Neural progenitor cell (in vitro differentiated cells): ENCODE measurements around the gene MAGI2. TPM values are rescaled to one million over a fixed set of nuclear protein-coding genes. Genes with fewer than 3 reads are reported as not detected.

Experiments
- DNase-seq: peaks from one replicate; pipeline ENCODE4 v3.0.0-alpha.2; 2016; ENCODE audit warnings: low spot score
- H2AFZ ChIP-seq: fragments of 200-600 bp; sonication (generic); replicated peaks from 2 replicates; pipeline ENCODE4 v1.6.1; 2016; ENCODE audit warnings: antibody characterized with exemption
- H3F3A ChIP-seq: fragments of 200-600 bp; sonication (generic); 2 replicates; pipeline ENCODE4 v1.6.1; 2016; ENCODE audit warnings: antibody characterized with exemption, low read depth
- H3K27ac ChIP-seq: fragments of 200-600 bp; sonication (generic); 2 replicates; pipeline ENCODE4 v1.5.1; 2016; ENCODE audit warnings: mild to moderate bottlenecking
- H3K27me3 ChIP-seq: fragments of 200-600 bp; sonication (generic); 2 replicates; pipeline ENCODE4 v1.6.1; 2016; ENCODE audit warnings: mild to moderate bottlenecking, moderate library complexity
- H3K36me3 ChIP-seq: fragments of 200-600 bp; sonication (generic); 2 replicates; pipeline ENCODE4 v1.5.1; 2016
- H3K4me1 ChIP-seq: fragments of 200-600 bp; sonication (generic); 2 replicates; pipeline ENCODE4 v1.6.1; 2016; ENCODE audit warnings: mixed run types
- H3K4me2 ChIP-seq: fragments of 200-600 bp; sonication (generic); 2 replicates; pipeline ENCODE4 v1.6.1; 2016
- H3K4me3 ChIP-seq: fragments of 200-600 bp; sonication (generic); 2 replicates; pipeline ENCODE4 v1.5.1; 2016
- H3K79me2 ChIP-seq: fragments of 200-600 bp; sonication (generic); 2 replicates; pipeline ENCODE4 v1.6.1; 2016; ENCODE audit warnings: low read depth
- H3K9ac ChIP-seq: fragments of 200-600 bp; sonication (generic); 2 replicates; pipeline ENCODE4 v1.6.1; 2016
- H3K9me3 ChIP-seq: fragments of 200-600 bp; sonication (generic); 2 replicates; pipeline ENCODE4 v1.5.1; 2016; ENCODE audit warnings: low read depth
- H4K20me1 ChIP-seq: fragments of 200-600 bp; sonication (generic); 2 replicates; pipeline ENCODE4 v1.6.1; 2016; ENCODE audit warnings: low read depth
- H3K27ac Mint-ChIP-seq: 3 replicates; pipeline ENCODE4 v1.8.0; 2021; ENCODE audit warnings: mixed read lengths
- H3K27me3 Mint-ChIP-seq: 2 replicates; pipeline ENCODE4 v1.8.0; 2022; ENCODE audit warnings: low read depth, mild to moderate bottlenecking, inconsistent platforms, moderate library complexity, mixed read lengths; ENCODE audit not compliant: insufficient read depth
- H3K36me3 Mint-ChIP-seq: 3 replicates; pipeline ENCODE4 v1.8.0; 2021; ENCODE audit warnings: mixed read lengths
- H3K4me1 Mint-ChIP-seq: 3 replicates; pipeline ENCODE4 v1.8.0; 2021; ENCODE audit warnings: mixed read lengths
- H3K4me3 Mint-ChIP-seq: 3 replicates; pipeline ENCODE4 v1.8.0; 2021; ENCODE audit warnings: mild to moderate bottlenecking, moderate library complexity, mixed read lengths
- H3K9me3 Mint-ChIP-seq: 3 replicates; pipeline ENCODE4 v1.8.0; 2020; ENCODE audit warnings: mixed read lengths
- CTCF ChIP-seq: fragments of 200-600 bp; sonication (generic); IDR thresholded peaks from 2 replicates; pipeline ENCODE4 v1.5.1; 2017; ENCODE audit warnings: antibody characterized with exemption, mild to moderate bottlenecking
- EZH2 ChIP-seq: fragments of 200-600 bp; sonication (generic); IDR thresholded peaks from 2 replicates; pipeline ENCODE4 v1.6.1; 2017; ENCODE audit warnings: antibody characterized with exemption, mild to moderate bottlenecking, moderate library complexity
- EZH2phosphoT487 ChIP-seq: fragments of 200-600 bp; sonication (generic); IDR thresholded peaks from 2 replicates; pipeline ENCODE4 v1.6.1; 2017; ENCODE audit warnings: antibody characterized with exemption
- total RNA-seq: library from RNA; depleted of rRNA; stranded (reverse); fragments of >200 nt; gene quantifications from 2 replicates; pipeline ENCODE4 v1.2.3, GENCODE V29; 2015; ENCODE audit warnings: low replicate concordance

The MAGI2 gene
- total RNA-seq, 1 donor from 2014 or later, result 5.8 TPM

GRCh38 chr7:78746301-78746700 is 707.2 kb downstream of the MAGI2 start:
- Histone ChIP-seq H3K4me2 (no peak overlapping the region), H3F3A (no peaks in the 10 kb centered on the region), H3K27ac (no peak overlapping the region), H3K79me2 (no peaks in the 10 kb centered on the region), H3K9me3 (no peaks in the 10 kb centered on the region), H3K27me3 (no peaks in the 10 kb centered on the region), H2AFZ (no peak overlapping the region), H3K9ac (no peak overlapping the region), H3K36me3 (no peaks in the 10 kb centered on the region), H3K4me1 (no peaks in the 10 kb centered on the region), H4K20me1 (no peaks in the 10 kb centered on the region), H3K4me3 (no peak overlapping the region)
- TF ChIP-seq CTCF, result no peak
- Mint-ChIP-seq H3K4me3 (no peak overlapping the region), H3K27me3 (no peaks in the 10 kb centered on the region), H3K4me1 (peaks cover 3% of the 10 kb centered on the region), H3K36me3 (peaks cover 2% of the 10 kb centered on the region), H3K27ac (no peak overlapping the region), H3K9me3 (no peaks in the 10 kb centered on the region)
- no peak for DNase-seq

DNA sequence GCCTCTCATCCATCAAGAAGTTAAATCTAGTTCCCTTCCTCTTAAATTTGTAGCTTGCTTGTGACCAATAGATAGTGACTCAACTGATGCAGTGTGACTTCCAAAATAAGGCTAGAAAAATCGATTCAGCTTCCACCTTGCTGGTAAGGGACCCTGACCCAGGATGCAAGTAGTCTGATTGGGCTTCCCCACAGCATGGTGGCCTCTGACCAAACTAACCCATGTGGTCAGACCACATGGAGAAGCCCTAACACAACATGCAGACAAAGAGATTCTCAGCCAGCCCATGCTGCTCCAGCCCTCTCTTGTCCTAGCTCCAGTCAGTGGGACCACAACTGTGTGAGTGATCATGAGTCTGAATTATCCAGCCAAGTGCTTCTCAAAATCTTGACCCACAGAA is 710.8 kb downstream of the MAGI2 start:
- Histone ChIP-seq H3K4me2 (no peak overlapping the region), H2AFZ (no peak overlapping the region), H3K9me3 (no peaks in the 10 kb centered on the region), H3K9ac (no peak overlapping the region), H3K4me1 (no peaks in the 10 kb centered on the region), H3K36me3 (no peaks in the 10 kb centered on the region), H3K79me2 (no peaks in the 10 kb centered on the region), H4K20me1 (no peaks in the 10 kb centered on the region), H3K4me3 (no peak overlapping the region), H3F3A (no peaks in the 10 kb centered on the region), H3K27ac (no peak overlapping the region), H3K27me3 (no peaks in the 10 kb centered on the region)
- Mint-ChIP-seq H3K9me3 (no peaks in the 10 kb centered on the region), H3K36me3 (peaks cover 2% of the 10 kb centered on the region), H3K27me3 (no peaks in the 10 kb centered on the region), H3K4me3 (no peak overlapping the region), H3K4me1 (peaks cover 3% of the 10 kb centered on the region), H3K27ac (no peak overlapping the region)
- TF ChIP-seq EZH2 (no peak), CTCF (no peak), EZH2phosphoT487 (no peak)
- DNase-seq, result no peak

DNA sequence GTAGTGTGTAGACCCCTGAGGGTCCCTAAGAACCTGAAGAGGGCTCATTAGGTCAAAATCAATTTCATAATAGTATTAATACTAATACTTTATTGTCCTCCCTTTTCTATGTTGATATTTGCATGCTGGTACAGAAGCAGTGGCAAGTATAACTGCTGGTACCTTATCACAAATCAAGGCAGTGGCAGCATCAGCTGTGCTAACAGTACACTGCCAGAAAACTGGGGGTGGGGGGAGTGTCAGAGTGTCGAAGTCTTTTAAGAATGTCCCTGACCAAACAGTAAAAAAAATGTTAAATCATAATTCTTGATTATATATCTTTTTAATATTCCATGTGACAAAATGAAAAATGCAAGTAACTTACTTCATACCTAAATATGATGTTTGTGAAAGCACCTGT is 716.9 kb downstream of the MAGI2 start:
- Histone ChIP-seq H3K4me1 (no peaks in the 10 kb centered on the region), H3K27ac (no peak overlapping the region), H3K9me3 (no peaks in the 10 kb centered on the region), H2AFZ (no peak overlapping the region), H3K36me3 (no peaks in the 10 kb centered on the region), H3K4me3 (no peak overlapping the region), H3K4me2 (no peak overlapping the region), H3K9ac (no peak overlapping the region), H3K79me2 (no peaks in the 10 kb centered on the region), H4K20me1 (no peaks in the 10 kb centered on the region), H3K27me3 (no peaks in the 10 kb centered on the region), H3F3A (no peaks in the 10 kb centered on the region)
- no peak overlapping the region for H3K4me3 Mint-ChIP-seq
- H3K27ac Mint-ChIP-seq, result no peak overlapping the region
- H3K36me3 Mint-ChIP-seq, result no peaks in the 10 kb centered on the region
- TF ChIP-seq EZH2phosphoT487, result no peak
- no peaks in the 10 kb centered on the region for H3K4me1 Mint-ChIP-seq
- DNase-seq, result no peak
- peaks cover 3% of the 10 kb centered on the region for H3K27me3 Mint-ChIP-seq
- H3K9me3 Mint-ChIP-seq, result no peaks in the 10 kb centered on the region

- Histone ChIP-seq H3K4me3 (no peak overlapping the region), H3K4me1 (no peaks in the 10 kb centered on the region), H3K27ac (no peak overlapping the region), H2AFZ (no peak overlapping the region), H4K20me1 (no peaks in the 10 kb centered on the region), H3K9me3 (no peaks in the 10 kb centered on the region), H3F3A (no peaks in the 10 kb centered on the region), H3K27me3 (no peaks in the 10 kb centered on the region), H3K79me2 (no peaks in the 10 kb centered on the region), H3K36me3 (no peaks in the 10 kb centered on the region), H3K9ac (no peak overlapping the region), H3K4me2 (no peak overlapping the region)
- H3K9me3 Mint-ChIP-seq, result no peaks in the 10 kb centered on the region
- H3K27ac Mint-ChIP-seq, result no peak overlapping the region
- TF ChIP-seq EZH2 (no peak), CTCF (no peak), EZH2phosphoT487 (no peak)
- DNase-seq, result no peak
- no peak overlapping the region for H3K4me3 Mint-ChIP-seq
- peaks cover 3% of the 10 kb centered on the region for H3K27me3 Mint-ChIP-seq
- no peaks in the 10 kb centered on the region for H3K36me3 Mint-ChIP-seq
- H3K4me1 Mint-ChIP-seq, result no peaks in the 10 kb centered on the region
Observed at GRCh38 chr7:78734626-78735025, 718.8 kb downstream of the MAGI2 start.
